CD4-positive, alpha-beta memory T cell (primary cell): ENCODE measurements around the gene GALP. TPM values are rescaled to one million over a fixed set of nuclear protein-coding genes. Genes with fewer than 3 reads are reported as not detected.
A peak's percentile ranks its signal among the peaks of the same experiment; 100 is the strongest.
"Not testable (repeated sequence)": the region's sequence is repeated elsewhere in the genome, so short reads cannot be mapped to it uniquely, and the experiment has no call there.

Source experiments
- CTCF ChIA-PET: fragments of 350-600 bp; sonication (Branson Sonifier 250); formaldehyde crosslinking; loops from one replicate; lab custom pipeline; 2021; ENCODE audit warnings: inconsistent platforms; ENCODE audit not compliant: partially characterized antibody; lab: Charles Lee
- POLR2A ChIA-PET: fragments of 350-600 bp; sonication (Branson Sonifier 250); formaldehyde crosslinking; loops from one replicate; lab custom pipeline; 2021; ENCODE audit not compliant: partially characterized antibody; lab: Charles Lee
- DNase-seq, 5 donors: peaks; one replicate each; pipeline versions ENCODE4 v3.0.0 to v3.0.0-alpha.2; 2020 to 2022; ENCODE audit warnings: mixed read lengths in 1 of 5
- H3K27ac ChIP-seq: one replicate; pipeline ENCODE4 v1.7.0; 2013; ENCODE audit warnings: low read depth, low read length
- H3K27me3 ChIP-seq: 2 replicates; pipeline ENCODE4 v1.7.0; 2013; ENCODE audit warnings: mild to moderate bottlenecking, low read length, moderate library complexity; ENCODE audit not compliant: insufficient read depth
- H3K36me3 ChIP-seq: 2 replicates; pipeline ENCODE4 v1.7.0; 2013; ENCODE audit warnings: mild to moderate bottlenecking, low read length, moderate library complexity; ENCODE audit not compliant: insufficient read depth
- H3K4me1 ChIP-seq: 2 replicates; pipeline ENCODE4 v1.7.0; 2013; ENCODE audit warnings: mild to moderate bottlenecking, low read length, moderate library complexity; ENCODE audit not compliant: insufficient read depth
- H3K4me3 ChIP-seq, 2 donors: one replicate each; pipeline ENCODE4 v1.7.0; 2013; ENCODE audit warnings: low read length in 2 of 2, mild to moderate bottlenecking in 1 of 2
- H3K9me3 ChIP-seq, 2 donors: one replicate each; pipeline ENCODE4 v1.7.0; 2013; ENCODE audit warnings: low read length in 2 of 2, control low read depth in 1 of 2; ENCODE audit not compliant: control insufficient read depth in 1 of 2
- H3K27ac Mint-ChIP-seq, 7 donors: one replicate each; pipeline ENCODE4 v1.8.0; 2020 to 2021; ENCODE audit warnings: mixed read lengths in 7 of 7, mild to moderate bottlenecking in 6 of 7, inconsistent platforms in 3 of 7, moderate library complexity in 3 of 7
- H3K27me3 Mint-ChIP-seq, 2 donors: one replicate each; pipeline ENCODE4 v1.8.0; 2020 to 2021; ENCODE audit warnings: mixed read lengths in 2 of 2
- H3K36me3 Mint-ChIP-seq, 2 donors: one replicate each; pipeline ENCODE4 v1.8.0; 2020 to 2021; ENCODE audit warnings: mixed read lengths in 2 of 2, inconsistent platforms in 1 of 2, mild to moderate bottlenecking in 1 of 2
- H3K4me1 Mint-ChIP-seq, 4 donors: one replicate each; pipeline ENCODE4 v1.8.0; 2020 to 2021; ENCODE audit warnings: mixed read lengths in 4 of 4, mild to moderate bottlenecking in 1 of 4
- H3K4me3 Mint-ChIP-seq, 8 donors: one replicate each; pipeline ENCODE4 v1.8.0; 2020 to 2021; ENCODE audit warnings: mixed read lengths in 8 of 8, mild to moderate bottlenecking in 7 of 8, moderate library complexity in 6 of 8, inconsistent platforms in 3 of 8
- H3K9me3 Mint-ChIP-seq, 8 donors: one replicate each; pipeline ENCODE4 v1.8.0; 2020 to 2021; ENCODE audit warnings: mixed read lengths in 8 of 8, mild to moderate bottlenecking in 5 of 8, inconsistent platforms in 3 of 8, moderate library complexity in 1 of 8
- intact Hi-C: fragments of 100-400 bp; cut with micrococcal nuclease; formaldehyde crosslinking; loops from one replicate; pipeline ENCODE4 v1.15.1; 2023
- polyA plus RNA-seq, 2 donors: library from polyadenylated mRNA; unstranded; fragments of 300-500 nt; fragmentation: Illumina TruSeq; gene quantifications; one replicate each; pipeline ENCODE4 v1.2.3, GENCODE V29; 2021
- total RNA-seq, 2 experiments: library from RNA; stranded (reverse); gene quantifications; one replicate each; pipeline ENCODE4 v1.2.3, GENCODE V29; 2021

Gene GALP
- total and polyA plus RNA-seq, 4 experiments from 2014 or later = not detected

DNA sequence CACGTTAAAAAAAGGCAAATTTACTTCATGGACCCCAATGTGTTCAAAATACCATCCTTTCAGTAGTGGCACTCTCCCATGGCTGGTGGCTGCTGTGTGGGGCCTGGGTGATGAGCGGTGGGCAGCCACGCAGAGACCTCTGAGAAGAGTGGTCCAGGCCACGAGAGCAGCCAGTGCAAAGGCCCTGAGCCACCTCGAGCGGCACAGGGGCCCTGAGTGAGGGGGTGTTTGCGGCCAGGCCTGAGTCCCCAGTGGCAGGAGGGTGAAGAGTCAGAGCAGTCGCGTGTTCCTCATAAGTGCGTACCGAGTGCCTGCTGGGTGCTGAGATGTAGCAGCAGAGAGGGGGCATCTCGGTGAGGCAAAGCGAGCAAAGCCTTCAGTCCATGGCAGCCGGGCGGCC lies 27.7 kb upstream of the GALP start:
- CTCF ChIA-PET = no interaction called here
- Mint-ChIP-seq H3K36me3 (peaks cover 24 to 25% of the 10 kb centered on the region in 2 donors), H3K27me3 (no peaks in the 10 kb centered on the region), H3K4me1 (peaks cover 9 to 24% (median 12%) of the 10 kb centered on the region in 4 donors), H3K9me3 (peaks cover 0 to 3% (median 0%) of the 10 kb centered on the region in 8 donors), H3K27ac (no peak overlapping the region), H3K4me3 (no peak overlapping the region)
- Histone ChIP-seq H3K27ac (no peak overlapping the region), H3K4me1 (peaks cover 3% of the 10 kb centered on the region), H3K9me3 (no peaks in the 10 kb centered on the region), H3K36me3 (peaks cover 8% of the 10 kb centered on the region), H3K4me3 (no peak overlapping the region), H3K27me3 (no peaks in the 10 kb centered on the region)
- POLR2A ChIA-PET = no interaction called here
- no peak for DNase-seq
- intact Hi-C loops = no loop called here

- H3K4me3 Mint-ChIP-seq, H3K27ac Mint-ChIP-seq, H3K9me3 ChIP-seq, H3K27me3 ChIP-seq, H3K9me3 Mint-ChIP-seq, H3K27me3 Mint-ChIP-seq, DNase-seq, H3K27ac ChIP-seq, CTCF ChIA-PET, intact Hi-C loops, H3K4me3 ChIP-seq, POLR2A ChIA-PET, H3K36me3 ChIP-seq, H3K4me1 ChIP-seq: not testable (repeated sequence)
- Mint-ChIP-seq H3K4me1 (peaks cover 5 to 18% (median 12%) of the 10 kb centered on the region in 4 donors), H3K36me3 (peaks cover 28% of the 10 kb centered on the region in 2 donors)
Observed at GRCh38 chr19:56148955-56149655, 26.7 kb upstream of the GALP start.

- CTCF ChIA-PET = no interaction called here
- Mint-ChIP-seq H3K36me3 (peaks cover 28 to 30% of the 10 kb centered on the region in 2 donors), H3K27me3 (no peaks in the 10 kb centered on the region), H3K4me1 (peaks cover 3 to 14% (median 10%) of the 10 kb centered on the region in 4 donors), H3K4me3 (no peak overlapping the region), H3K9me3 (peaks cover 0 to 3% (median 0%) of the 10 kb centered on the region in 8 donors), H3K27ac (no peak overlapping the region)
- intact Hi-C loops = no loop called here
- H3K27me3 ChIP-seq = no peaks in the 10 kb centered on the region
- POLR2A ChIA-PET = no interaction called here
- H3K36me3 ChIP-seq = peaks cover 8% of the 10 kb centered on the region
- H3K4me3 ChIP-seq = no peak overlapping the region
- no peak overlapping the region for H3K27ac ChIP-seq
- no peak for DNase-seq
- no peaks in the 10 kb centered on the region for H3K9me3 ChIP-seq
- H3K4me1 ChIP-seq = no peaks in the 10 kb centered on the region
Observed at GRCh38 chr19:56149656-56150038, 26.2 kb upstream of the GALP start.

DNA sequence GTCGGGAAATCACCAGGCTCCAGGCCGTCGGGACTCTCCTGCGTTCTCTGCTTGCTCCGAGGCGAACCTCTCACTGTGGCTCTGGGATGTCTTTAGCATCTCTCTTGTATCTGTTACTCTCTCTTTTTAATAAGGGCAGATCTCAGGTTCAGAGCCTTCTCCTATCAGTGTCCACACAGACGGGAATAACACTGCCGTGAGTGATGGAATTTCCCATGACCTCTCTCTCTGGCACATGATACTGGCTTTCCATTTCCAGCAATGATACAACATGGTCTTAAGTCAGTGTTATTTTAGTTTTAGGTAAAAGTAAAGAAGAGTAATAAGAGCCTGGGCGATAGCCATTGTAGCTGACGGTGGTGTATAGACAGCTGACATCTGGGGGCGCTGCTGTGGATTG lies 25.4 kb upstream of the GALP start:
- Histone ChIP-seq H3K27me3 (no peaks in the 10 kb centered on the region), H3K4me1 (no peaks in the 10 kb centered on the region), H3K4me3 (no peak overlapping the region), H3K36me3 (peaks cover 10% of the 10 kb centered on the region), H3K27ac (no peak overlapping the region), H3K9me3 (no peaks in the 10 kb centered on the region)
- intact Hi-C loops = no loop called here
- Mint-ChIP-seq H3K36me3 (peaks cover 28 to 33% of the 10 kb centered on the region in 2 donors), H3K27me3 (no peaks in the 10 kb centered on the region), H3K4me1 (peaks cover 3 to 14% (median 10%) of the 10 kb centered on the region in 4 donors), H3K4me3 (no peak overlapping the region), H3K9me3 (peaks cover 0 to 3% (median 0%) of the 10 kb centered on the region in 8 donors), H3K27ac (no peak overlapping the region)
- ChIA-PET POLR2A (no interaction called here), CTCF (no interaction called here)
- DNase-seq = no peak

GRCh38 chr19:56152644-56153043 lies 23.2 kb upstream of the GALP start:
- Histone ChIP-seq H3K9me3 (no peaks in the 10 kb centered on the region), H3K27ac (no peak overlapping the region), H3K36me3 (peaks cover 12% of the 10 kb centered on the region), H3K27me3 (no peaks in the 10 kb centered on the region), H3K4me3 (no peak overlapping the region), H3K4me1 (no peaks in the 10 kb centered on the region)
- peaks cover 38 to 48% of the 10 kb centered on the region in 2 donors for H3K36me3 Mint-ChIP-seq
- ChIA-PET POLR2A (no interaction called here), CTCF (no interaction called here)
- H3K27ac Mint-ChIP-seq = peak overlapping the region in 1 of 7 donors; percentile 65
- intact Hi-C loops = no loop called here
- H3K27me3 Mint-ChIP-seq = no peaks in the 10 kb centered on the region
- H3K9me3 Mint-ChIP-seq = peaks cover 0 to 3% (median 0%) of the 10 kb centered on the region in 8 donors
- H3K4me3 Mint-ChIP-seq = no peak overlapping the region
- DNase-seq = no peak
- H3K4me1 Mint-ChIP-seq = peaks cover 3 to 14% (median 10%) of the 10 kb centered on the region in 4 donors

DNA sequence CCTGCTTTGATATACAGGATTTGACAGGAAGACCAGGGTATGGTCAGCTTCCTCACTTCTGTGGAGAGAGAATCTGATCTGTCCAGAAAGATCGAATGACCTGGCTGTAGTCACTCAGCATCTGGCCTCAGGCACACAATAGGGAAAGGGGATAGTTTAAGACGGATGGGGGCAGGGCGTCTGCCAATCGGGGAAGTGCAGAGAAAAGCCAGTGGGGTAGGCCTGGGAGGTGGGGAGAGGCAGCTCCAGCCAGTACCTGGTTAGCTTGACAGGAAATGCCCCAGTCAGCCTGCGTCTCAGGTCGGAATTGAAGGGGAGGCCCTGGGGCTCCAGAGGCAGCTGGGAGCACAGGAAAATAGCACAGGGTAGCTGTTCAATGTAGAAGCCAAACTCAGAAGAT lies 22.3 kb upstream of the GALP start:
- H3K9me3 ChIP-seq = no peaks in the 10 kb centered on the region
- ChIA-PET CTCF (no interaction called here), POLR2A (no interaction called here)
- intact Hi-C loops = no loop called here
- H3K4me1 ChIP-seq = no peaks in the 10 kb centered on the region
- DNase-seq = no peak
- peaks cover 32 to 47% of the 10 kb centered on the region in 2 donors for H3K36me3 Mint-ChIP-seq
- H3K36me3 ChIP-seq = peaks cover 12% of the 10 kb centered on the region
- H3K4me3 Mint-ChIP-seq = no peak overlapping the region
- peaks cover 0 to 3% (median 0%) of the 10 kb centered on the region in 8 donors for H3K9me3 Mint-ChIP-seq
- no peak overlapping the region for H3K4me3 ChIP-seq
- peak overlapping the region in 1 of 7 donors; percentile 57 for H3K27ac Mint-ChIP-seq
- H3K27me3 ChIP-seq = no peaks in the 10 kb centered on the region
- H3K4me1 Mint-ChIP-seq = peaks cover 2 to 14% (median 10%) of the 10 kb centered on the region in 4 donors
- H3K27me3 Mint-ChIP-seq = no peaks in the 10 kb centered on the region
- H3K27ac ChIP-seq = no peak overlapping the region

DNA sequence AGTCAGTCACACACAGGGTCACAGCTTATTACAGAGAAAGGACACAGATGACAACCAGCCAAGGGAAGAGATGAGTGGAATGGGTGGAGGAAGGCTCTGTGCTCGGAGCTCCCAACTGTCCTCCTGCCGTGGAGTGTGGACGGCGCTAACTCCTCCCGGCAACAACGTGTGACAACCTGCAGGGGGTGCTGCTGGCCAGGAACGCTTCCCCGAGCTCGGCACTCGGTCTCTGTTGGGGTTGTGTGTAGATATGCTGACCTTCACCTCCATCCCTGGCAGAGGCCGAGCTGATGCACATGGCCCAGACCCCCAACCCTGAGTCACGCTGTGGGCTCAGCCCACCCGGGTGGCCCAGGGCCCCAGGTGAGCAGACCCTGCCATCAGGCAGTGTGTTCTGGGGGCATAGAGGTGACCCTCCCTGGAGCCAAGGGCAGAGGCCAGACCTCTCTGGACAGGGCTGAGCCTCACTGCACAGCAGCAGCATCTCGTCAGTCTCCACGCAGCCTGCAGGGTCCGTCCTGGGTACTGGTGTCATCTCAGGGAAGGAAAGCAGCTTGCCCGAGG lies 20.6 kb upstream of the GALP start:
- Histone ChIP-seq H3K4me1 (no peaks in the 10 kb centered on the region), H3K36me3 (peaks cover 17% of the 10 kb centered on the region), H3K27ac (no peak overlapping the region), H3K27me3 (no peaks in the 10 kb centered on the region), H3K4me3 (no peak overlapping the region), H3K9me3 (no peaks in the 10 kb centered on the region)
- no peak for DNase-seq
- H3K9me3 Mint-ChIP-seq = no peaks in the 10 kb centered on the region
- POLR2A ChIA-PET = no interaction called here
- no peak overlapping the region for H3K4me3 Mint-ChIP-seq
- CTCF ChIA-PET = interaction anchor here (1.2 to 1.3 kb wide), 3 partner anchors 13 to 88 kb away, joined by 3 to 7 read pairs (median 4); no protein-coding TSS in a partner anchor
- intact Hi-C loops = no loop called here
- H3K36me3 Mint-ChIP-seq = peaks cover 31 to 46% of the 10 kb centered on the region in 2 donors
- peak overlapping the region in 1 of 7 donors; percentile 41 for H3K27ac Mint-ChIP-seq
- no peaks in the 10 kb centered on the region for H3K27me3 Mint-ChIP-seq
- H3K4me1 Mint-ChIP-seq = peaks cover 1 to 13% (median 9%) of the 10 kb centered on the region in 4 donors
